Measurements from ENCODE around the gene SRPK3.
"Not testable (repeated sequence)": the region's sequence is repeated elsewhere in the genome, so short reads cannot be mapped to it uniquely, and the experiment has no call there.

The SRPK3 gene

GRCh38 chrX:153746359-153746758 lies 34.5 kb upstream of the SRPK3 start:
- Histone ChIP-seq H3K4me1 (ENCODE audit: control insufficient read depth, insufficient read depth, low read length) (no peaks in the 10 kb centered on the region), H3K9me3 (ENCODE audit: control insufficient read depth, low read length) (no peaks in the 10 kb centered on the region), H3K4me3 (ENCODE audit: insufficient read depth, low read depth, low read length) (no peak overlapping the region), H3K27me3 (ENCODE audit: control insufficient read depth, insufficient read depth, low read length, poor library complexity, severe bottlenecking) (no peaks in the 10 kb centered on the region), H3K36me3 (ENCODE audit: control insufficient read depth, insufficient read depth, low read length) (no peaks in the 10 kb centered on the region), H3K27ac (ENCODE audit: insufficient read depth, low read depth, low read length, poor library complexity, severe bottlenecking) (no peak overlapping the region)
- WGBS, 2 experiments: 94 to 97% methylated on average over 3 of the region's 3 CpGs

- not testable (repeated sequence) for H3K4me3 ChIP-seq (ENCODE audit: insufficient read depth, low read depth, low read length); H3K36me3 ChIP-seq (ENCODE audit: control insufficient read depth, insufficient read depth, low read length); H3K27ac ChIP-seq (ENCODE audit: insufficient read depth, low read depth, low read length, poor library complexity, severe bottlenecking); H3K4me1 ChIP-seq (ENCODE audit: control insufficient read depth, insufficient read depth, low read length); H3K27me3 ChIP-seq (ENCODE audit: control insufficient read depth, insufficient read depth, low read length, poor library complexity, severe bottlenecking); H3K9me3 ChIP-seq (ENCODE audit: control insufficient read depth, low read length)
- WGBS, 2 experiments: 89 to 96% methylated on average over 5 of the region's 6 CpGs
Observed at GRCh38 chrX:153746991-153747390, 33.9 kb upstream of the SRPK3 start.

GRCh38 chrX:153749017-153749416 lies 31.8 kb upstream of the SRPK3 start:
- H3K36me3 ChIP-seq (ENCODE audit: control insufficient read depth, insufficient read depth, low read length); H3K4me1 ChIP-seq (ENCODE audit: control insufficient read depth, insufficient read depth, low read length); H3K9me3 ChIP-seq (ENCODE audit: control insufficient read depth, low read length); H3K27me3 ChIP-seq (ENCODE audit: control insufficient read depth, insufficient read depth, low read length, poor library complexity, severe bottlenecking); H3K4me3 ChIP-seq (ENCODE audit: insufficient read depth, low read depth, low read length); H3K27ac ChIP-seq (ENCODE audit: insufficient read depth, low read depth, low read length, poor library complexity, severe bottlenecking): not testable (repeated sequence)
- WGBS, 2 experiments: 91% methylated on average over 7 of the region's 7 CpGs

- no peak overlapping the region for H3K27ac ChIP-seq (ENCODE audit: insufficient read depth, low read depth, low read length, poor library complexity, severe bottlenecking)
- WGBS, 2 experiments: 86 to 91% methylated on average over 12 of the region's 12 CpGs
- no peaks in the 10 kb centered on the region for H3K27me3 ChIP-seq (ENCODE audit: control insufficient read depth, insufficient read depth, low read length, poor library complexity, severe bottlenecking)
- H3K36me3 ChIP-seq (ENCODE audit: control insufficient read depth, insufficient read depth, low read length): no peaks in the 10 kb centered on the region
- H3K4me3 ChIP-seq (ENCODE audit: insufficient read depth, low read depth, low read length): no peak overlapping the region
- no peaks in the 10 kb centered on the region for H3K4me1 ChIP-seq (ENCODE audit: control insufficient read depth, insufficient read depth, low read length)
- H3K9me3 ChIP-seq (ENCODE audit: control insufficient read depth, low read length): no peaks in the 10 kb centered on the region
Observed at GRCh38 chrX:153750127-153750774, 30.6 kb upstream of the SRPK3 start.

GRCh38 chrX:153755136-153755535 lies 25.7 kb upstream of the SRPK3 start:
- Histone ChIP-seq H3K4me1 (ENCODE audit: control insufficient read depth, insufficient read depth, low read length) (no peaks in the 10 kb centered on the region), H3K36me3 (ENCODE audit: control insufficient read depth, insufficient read depth, low read length) (no peaks in the 10 kb centered on the region), H3K27me3 (ENCODE audit: control insufficient read depth, insufficient read depth, low read length, poor library complexity, severe bottlenecking) (no peaks in the 10 kb centered on the region), H3K4me3 (ENCODE audit: insufficient read depth, low read depth, low read length) (no peak overlapping the region), H3K9me3 (ENCODE audit: control insufficient read depth, low read length) (no peaks in the 10 kb centered on the region), H3K27ac (ENCODE audit: insufficient read depth, low read depth, low read length, poor library complexity, severe bottlenecking) (no peak overlapping the region)
- 100% methylated on average over 1 of the region's 1 CpG; no CpG with 5 or more reads in 1 of the 2 experiments for WGBS, 2 experiments

- WGBS, 2 experiments: 88 to 89% methylated on average over 15 of the region's 15 CpGs
- Histone ChIP-seq H3K27ac (ENCODE audit: insufficient read depth, low read depth, low read length, poor library complexity, severe bottlenecking) (no peak overlapping the region), H3K9me3 (ENCODE audit: control insufficient read depth, low read length) (no peaks in the 10 kb centered on the region), H3K4me1 (ENCODE audit: control insufficient read depth, insufficient read depth, low read length) (peaks cover 15% of the 10 kb centered on the region), H3K27me3 (ENCODE audit: control insufficient read depth, insufficient read depth, low read length, poor library complexity, severe bottlenecking) (no peaks in the 10 kb centered on the region), H3K4me3 (ENCODE audit: insufficient read depth, low read depth, low read length) (no peak overlapping the region), H3K36me3 (ENCODE audit: control insufficient read depth, insufficient read depth, low read length) (no peaks in the 10 kb centered on the region)
Observed at GRCh38 chrX:153761863-153762262, 19.0 kb upstream of the SRPK3 start.

GRCh38 chrX:153762626-153763173 lies 18.1 kb upstream of the SRPK3 start:
- Histone ChIP-seq H3K27ac (ENCODE audit: insufficient read depth, low read depth, low read length, poor library complexity, severe bottlenecking) (no peak overlapping the region), H3K9me3 (ENCODE audit: control insufficient read depth, low read length) (no peaks in the 10 kb centered on the region), H3K4me3 (ENCODE audit: insufficient read depth, low read depth, low read length) (no peak overlapping the region), H3K4me1 (ENCODE audit: control insufficient read depth, insufficient read depth, low read length) (peaks cover 15% of the 10 kb centered on the region), H3K36me3 (ENCODE audit: control insufficient read depth, insufficient read depth, low read length) (no peaks in the 10 kb centered on the region), H3K27me3 (ENCODE audit: control insufficient read depth, insufficient read depth, low read length, poor library complexity, severe bottlenecking) (no peaks in the 10 kb centered on the region)
- 92 to 93% methylated on average over 14 of the region's 14 CpGs for WGBS, 2 experiments

GRCh38 chrX:153763298-153763932 lies 17.4 kb upstream of the SRPK3 start:
- no peaks in the 10 kb centered on the region for H3K9me3 ChIP-seq (ENCODE audit: control insufficient read depth, low read length)
- 86 to 88% methylated on average over 18 of the region's 18 CpGs for WGBS, 2 experiments
- H3K4me1 ChIP-seq (ENCODE audit: control insufficient read depth, insufficient read depth, low read length): peaks cover 15% of the 10 kb centered on the region
- H3K4me3 ChIP-seq (ENCODE audit: insufficient read depth, low read depth, low read length): no peak overlapping the region
- no peak overlapping the region for H3K27ac ChIP-seq (ENCODE audit: insufficient read depth, low read depth, low read length, poor library complexity, severe bottlenecking)
- H3K36me3 ChIP-seq (ENCODE audit: control insufficient read depth, insufficient read depth, low read length): no peaks in the 10 kb centered on the region
- H3K27me3 ChIP-seq (ENCODE audit: control insufficient read depth, insufficient read depth, low read length, poor library complexity, severe bottlenecking): no peaks in the 10 kb centered on the region

GRCh38 chrX:153763989-153764755 lies 16.7 kb upstream of the SRPK3 start, which contains the start of gene PLXNB3:
Gene PLXNB3 (plus strand): TSS chrX:153764249. CDS start chrX:153765536, 1,287 bp downstream.
- H3K4me1 ChIP-seq (ENCODE audit: control insufficient read depth, insufficient read depth, low read length): peaks cover 15% of the 10 kb centered on the region
- H3K9me3 ChIP-seq (ENCODE audit: control insufficient read depth, low read length): no peaks in the 10 kb centered on the region
- no peak within 1 kb of the TSS for H3K27ac ChIP-seq (ENCODE audit: insufficient read depth, low read depth, low read length, poor library complexity, severe bottlenecking)
- WGBS, 2 experiments: 41 to 42% methylated on average over 26 of the region's 26 CpGs
- H3K4me3 ChIP-seq (ENCODE audit: insufficient read depth, low read depth, low read length): no peak within 1 kb of the TSS
- no peaks in the 10 kb centered on the region for H3K36me3 ChIP-seq (ENCODE audit: control insufficient read depth, insufficient read depth, low read length)
- H3K27me3 ChIP-seq (ENCODE audit: control insufficient read depth, insufficient read depth, low read length, poor library complexity, severe bottlenecking): no peaks in the 10 kb centered on the region

GRCh38 chrX:153764786-153765137 lies 16.1 kb upstream of the SRPK3 start:
- Histone ChIP-seq H3K36me3 (ENCODE audit: control insufficient read depth, insufficient read depth, low read length) (no peaks in the 10 kb centered on the region), H3K4me1 (ENCODE audit: control insufficient read depth, insufficient read depth, low read length) (peaks cover 15% of the 10 kb centered on the region), H3K27ac (ENCODE audit: insufficient read depth, low read depth, low read length, poor library complexity, severe bottlenecking) (no peak overlapping the region), H3K9me3 (ENCODE audit: control insufficient read depth, low read length) (no peaks in the 10 kb centered on the region), H3K4me3 (ENCODE audit: insufficient read depth, low read depth, low read length) (no peak overlapping the region), H3K27me3 (ENCODE audit: control insufficient read depth, insufficient read depth, low read length, poor library complexity, severe bottlenecking) (no peaks in the 10 kb centered on the region)
- 91 to 98% methylated on average over 7 of the region's 7 CpGs for WGBS, 2 experiments
